22Rv1 (cell line): ENCODE data around the gene FAM193B.

ENCODE experiments used
- ZFX ChIP-seq: fragments of 450-650 bp; IDR thresholded peaks from 2 replicates; pipeline ENCODE4 v1.6.1; 2017; ENCODE audit warnings: antibody characterized with exemption, borderline replicate concordance
- TF ChIP-seq, protein P1 (sequence below): fragments of 450-650 bp; IDR thresholded peaks from 2 replicates; pipeline ENCODE4 v1.5.1; 2017; ENCODE audit warnings: mild to moderate bottlenecking

DNA sequence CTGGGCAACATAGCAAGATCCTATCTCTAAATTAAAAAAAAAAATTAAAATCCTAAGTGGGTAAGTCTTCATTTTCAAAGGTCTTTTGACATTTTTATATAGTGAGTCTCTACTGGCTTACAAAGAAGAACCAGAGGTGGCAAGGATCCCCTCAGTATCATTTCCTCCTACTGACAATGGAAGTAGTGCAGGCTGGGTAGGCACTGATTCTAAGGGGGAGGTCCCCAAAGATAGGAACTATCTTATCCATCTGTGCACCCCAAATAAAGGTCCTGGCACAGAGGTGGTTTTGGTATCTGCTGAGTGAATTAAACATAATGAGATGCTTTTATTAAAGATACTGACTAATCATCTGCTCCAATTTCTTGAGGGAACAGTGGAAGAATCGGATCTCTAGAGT is 4.2 kb downstream of the FAM193B start:
- TF ChIP-seq, protein P1, sequence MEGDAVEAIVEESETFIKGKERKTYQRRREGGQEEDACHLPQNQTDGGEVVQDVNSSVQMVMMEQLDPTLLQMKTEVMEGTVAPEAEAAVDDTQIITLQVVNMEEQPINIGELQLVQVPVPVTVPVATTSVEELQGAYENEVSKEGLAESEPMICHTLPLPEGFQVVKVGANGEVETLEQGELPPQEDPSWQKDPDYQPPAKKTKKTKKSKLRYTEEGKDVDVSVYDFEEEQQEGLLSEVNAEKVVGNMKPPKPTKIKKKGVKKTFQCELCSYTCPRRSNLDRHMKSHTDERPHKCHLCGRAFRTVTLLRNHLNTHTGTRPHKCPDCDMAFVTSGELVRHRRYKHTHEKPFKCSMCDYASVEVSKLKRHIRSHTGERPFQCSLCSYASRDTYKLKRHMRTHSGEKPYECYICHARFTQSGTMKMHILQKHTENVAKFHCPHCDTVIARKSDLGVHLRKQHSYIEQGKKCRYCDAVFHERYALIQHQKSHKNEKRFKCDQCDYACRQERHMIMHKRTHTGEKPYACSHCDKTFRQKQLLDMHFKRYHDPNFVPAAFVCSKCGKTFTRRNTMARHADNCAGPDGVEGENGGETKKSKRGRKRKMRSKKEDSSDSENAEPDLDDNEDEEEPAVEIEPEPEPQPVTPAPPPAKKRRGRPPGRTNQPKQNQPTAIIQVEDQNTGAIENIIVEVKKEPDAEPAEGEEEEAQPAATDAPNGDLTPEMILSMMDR: no peak
- TF ChIP-seq ZFX: no peak
